HEK293T (cell line): ENCODE measurements around the gene HOXB2.

Experiments
- BHLHE40 ChIP-seq: fragments of 450-650 bp; IDR thresholded peaks from 2 replicates; pipeline ENCODE4 v1.6.1; 2016; ENCODE audit warnings: mild to moderate bottlenecking, moderate library complexity, borderline replicate concordance
- CTBP1 ChIP-seq: fragments of 450-650 bp; IDR thresholded peaks from 2 replicates; pipeline ENCODE4 v1.6.1; 2016; ENCODE audit warnings: borderline replicate concordance
- ELF4 ChIP-seq: fragments of 450-650 bp; IDR thresholded peaks from 2 replicates; pipeline ENCODE4 v1.6.1; 2017; ENCODE audit warnings: antibody characterized with exemption
- FOXA1 ChIP-seq: fragments of 450-650 bp; IDR thresholded peaks from 2 replicates; pipeline ENCODE4 v1.6.1; 2016; ENCODE audit warnings: mild to moderate bottlenecking
- FOXK2 ChIP-seq: fragments of 450-650 bp; IDR thresholded peaks from 2 replicates; pipeline ENCODE4 v1.6.1; 2016; ENCODE audit warnings: mild to moderate bottlenecking
- FOXM1 ChIP-seq: fragments of 450-650 bp; IDR thresholded peaks from 2 replicates; pipeline ENCODE4 v1.6.1; 2017; ENCODE audit warnings: mild to moderate bottlenecking, borderline replicate concordance
- HDGF ChIP-seq: fragments of 450-650 bp; IDR thresholded peaks from 2 replicates; pipeline ENCODE4 v1.6.1; 2017; ENCODE audit warnings: antibody characterized with exemption, borderline replicate concordance
- L3MBTL2 ChIP-seq: fragments of 450-650 bp; conservative IDR thresholded peaks from 2 replicates; pipeline ENCODE4 v1.6.1; 2016; ENCODE audit warnings: mild to moderate bottlenecking
- SP1 ChIP-seq: fragments of 450-650 bp; IDR thresholded peaks from 2 replicates; pipeline ENCODE4 v1.6.1; 2017
- SUZ12 ChIP-seq: fragments of 450-650 bp; IDR thresholded peaks from 2 replicates; pipeline ENCODE4 v1.6.1; 2016; ENCODE audit warnings: mild to moderate bottlenecking
- TARDBP ChIP-seq: fragments of 450-650 bp; IDR thresholded peaks from 2 replicates; pipeline ENCODE4 v1.6.1; 2016
- ZNF384 ChIP-seq: fragments of 450-650 bp; IDR thresholded peaks from 2 replicates; pipeline ENCODE4 v1.6.1; 2016
- TF ChIP-seq, protein P1 (sequence below): fragments of 450-650 bp; IDR thresholded peaks from 2 replicates; pipeline ENCODE4 v1.6.1; 2016

DNA sequence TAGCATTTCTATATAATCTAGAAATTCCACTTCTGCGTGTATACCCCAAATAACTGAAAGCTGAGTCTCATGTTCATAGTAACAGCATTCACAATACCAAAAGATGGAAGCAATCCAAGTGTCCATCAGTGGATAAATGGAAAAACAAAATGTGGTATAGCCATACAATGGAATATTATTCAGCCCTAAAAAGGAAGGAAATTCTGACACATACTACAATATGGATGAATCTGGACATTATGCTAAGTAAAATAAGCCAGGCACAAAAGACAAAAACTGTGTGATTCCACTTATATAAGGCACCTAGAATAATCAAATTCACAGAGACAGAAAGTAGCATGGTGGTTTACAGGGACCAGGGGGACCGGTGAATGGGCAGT is 34.5 kb downstream of the HOXB2 start:
- TF ChIP-seq HDGF (no peak), ELF4 (no peak), BHLHE40 (no peak), FOXM1 (no peak), TARDBP (no peak), SUZ12 (no peak), FOXA1 (no peak), ZNF384 (no peak), FOXK2 (no peak), L3MBTL2 (no peak), CTBP1 (no peak), SP1 (no peak)
- TF ChIP-seq, protein P1, sequence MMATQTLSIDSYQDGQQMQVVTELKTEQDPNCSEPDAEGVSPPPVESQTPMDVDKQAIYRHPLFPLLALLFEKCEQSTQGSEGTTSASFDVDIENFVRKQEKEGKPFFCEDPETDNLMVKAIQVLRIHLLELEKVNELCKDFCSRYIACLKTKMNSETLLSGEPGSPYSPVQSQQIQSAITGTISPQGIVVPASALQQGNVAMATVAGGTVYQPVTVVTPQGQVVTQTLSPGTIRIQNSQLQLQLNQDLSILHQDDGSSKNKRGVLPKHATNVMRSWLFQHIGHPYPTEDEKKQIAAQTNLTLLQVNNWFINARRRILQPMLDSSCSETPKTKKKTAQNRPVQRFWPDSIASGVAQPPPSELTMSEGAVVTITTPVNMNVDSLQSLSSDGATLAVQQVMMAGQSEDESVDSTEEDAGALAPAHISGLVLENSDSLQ, result no peak
